Cardiac septum (tissue), 1 donor: Measurements from ENCODE around the gene UPF3A. TPM values are rescaled to one million over a fixed set of nuclear protein-coding genes. Genes with fewer than 3 reads are reported as not detected.
"Not testable (repeated sequence)": the region's sequence is repeated elsewhere in the genome, so short reads cannot be mapped to it uniquely, and the experiment has no call there.

ENCODE experiments used
- DNase-seq: peaks from one replicate; pipeline ENCODE4 v3.0.0-alpha.2; 2020; ENCODE audit warnings: low spot score
- intact Hi-C: fragments of 100-400 bp; cut with DNase I; formaldehyde crosslinking; loops from one replicate; pipeline ENCODE4 v1.14.0; 2022
- microRNA-seq: library from miRNA; unstranded; fragments of <30 nt; microRNA quantifications from one replicate; pipeline ENCODE4 v1.2.0, GENCODE V29; 2020
- total RNA-seq: library from RNA; stranded (reverse); fragmentation: NEBNext Ultra II Directional; extraction: Animal tissue kit (Norgen Biotek cat#: 25700); gene quantifications from one replicate; pipeline ENCODE4 v1.2.1, GENCODE V29; 2021
- donor health status: DM: no; HTN: no; CAD: no.

Gene UPF3A
- total RNA-seq, 1 donor from 2014 or later = 28.8 TPM

DNA sequence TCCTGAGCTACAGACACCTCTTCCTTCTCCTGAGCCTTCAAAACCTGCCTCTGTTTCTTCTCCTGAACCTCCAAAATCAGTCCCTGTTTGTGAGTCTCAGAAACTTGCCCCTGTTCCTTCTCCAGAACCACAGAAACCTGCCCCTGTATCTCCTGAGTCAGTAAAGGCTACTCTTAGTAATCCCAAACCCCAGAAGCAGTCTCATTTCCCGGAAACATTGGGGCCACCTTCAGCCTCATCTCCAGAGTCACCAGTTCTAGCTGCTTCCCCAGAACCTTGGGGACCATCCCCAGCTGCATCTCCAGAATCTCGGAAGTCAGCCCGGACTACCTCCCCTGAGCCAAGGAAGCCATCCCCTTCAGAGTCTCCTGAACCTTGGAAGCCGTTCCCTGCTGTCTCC lies 42.9 kb downstream of the UPF3A start:
- intact Hi-C loops = no loop called here

GRCh38 chr13:114325729-114326128 lies 44.3 kb downstream of the UPF3A start:
- intact Hi-C loops = no loop called here
- DNase-seq = no peak

More for the DNA sequence above, 42.9 kb downstream of the UPF3A start:
- no peak for DNase-seq

GRCh38 chr13:114328034-114328433 lies 46.6 kb downstream of the UPF3A start:
- intact Hi-C loops = no loop called here
- DNase-seq = no peak

GRCh38 chr13:114328595-114328994 lies 47.2 kb downstream of the UPF3A start:
- intact Hi-C loops = no loop called here

DNA sequence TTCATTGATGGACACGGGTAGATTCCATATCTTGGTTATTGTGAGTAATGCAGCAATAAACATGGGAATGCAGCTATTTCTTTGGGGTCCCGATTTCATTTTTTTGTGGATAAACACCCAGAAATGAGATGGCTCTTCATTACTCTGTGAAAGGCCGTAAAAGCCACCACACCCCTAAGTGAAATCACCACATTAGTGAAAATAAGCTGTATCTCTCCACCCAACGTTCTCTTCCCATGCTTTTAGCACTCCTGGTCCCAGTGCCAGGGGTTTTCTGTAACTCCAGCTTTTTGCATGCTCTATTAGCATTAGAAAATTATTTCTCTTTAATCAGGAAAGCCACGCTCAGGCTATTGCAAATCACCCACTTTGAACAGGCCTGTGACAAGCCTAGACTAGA lies 48.7 kb downstream of the UPF3A start:
- intact Hi-C loops = no loop called here
- DNase-seq = no peak

More at GRCh38 chr13:114328595-114328994, 47.2 kb downstream of the UPF3A start:
- no peak for DNase-seq

DNA sequence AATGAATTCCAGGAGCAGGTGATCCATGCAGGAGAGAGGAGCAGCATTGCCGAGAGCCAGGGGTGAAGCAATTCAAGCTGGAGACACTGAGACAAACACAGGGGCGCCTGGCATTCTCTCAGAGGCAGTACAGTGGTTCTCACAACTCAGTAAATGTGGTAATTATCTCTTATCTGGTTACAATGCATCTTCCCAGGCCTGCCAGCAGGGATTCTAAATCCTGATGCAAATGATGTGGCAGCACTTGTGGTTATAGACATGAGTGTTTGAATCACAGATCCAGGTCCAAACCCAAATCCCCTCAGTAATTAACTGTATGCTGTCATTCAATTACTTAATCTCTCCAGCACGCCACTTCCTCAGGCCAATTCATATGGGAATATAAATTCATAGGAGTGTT lies 52.5 kb downstream of the UPF3A start:
- DNase-seq, intact Hi-C loops: not testable (repeated sequence)

DNA sequence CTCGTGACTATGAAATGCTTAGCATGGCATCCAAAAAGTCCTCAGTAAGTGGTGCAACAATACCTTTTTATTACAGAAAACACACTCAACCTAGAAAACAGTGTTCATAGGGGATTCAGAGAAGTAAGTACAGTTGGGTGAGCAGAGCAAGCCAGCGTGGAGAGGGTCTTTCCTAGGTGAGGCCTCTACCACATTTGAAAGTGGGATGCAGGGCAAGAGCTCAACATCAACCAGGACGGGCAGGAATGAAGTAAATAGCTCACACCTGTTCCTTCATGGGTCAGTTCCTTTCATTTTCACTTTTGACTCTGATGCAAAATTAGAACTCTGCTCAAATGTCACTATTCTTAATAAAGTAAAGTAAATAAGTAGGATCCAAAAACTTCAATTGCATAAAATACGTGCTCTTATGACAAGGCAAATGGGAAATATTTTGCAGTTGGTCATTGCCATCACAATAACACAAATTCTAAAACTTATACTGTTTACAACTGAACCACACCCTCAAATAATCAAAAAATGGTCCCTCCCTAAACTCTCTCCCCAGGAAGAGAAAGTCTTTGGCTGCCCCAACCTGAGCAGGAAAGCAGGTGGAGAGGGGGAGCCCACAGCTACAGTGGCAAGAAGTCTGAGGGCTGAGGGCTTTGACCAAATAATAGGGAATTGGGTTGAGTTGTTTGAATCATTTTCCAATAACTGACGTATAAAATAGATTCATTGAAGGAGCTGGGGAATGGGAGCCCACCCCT lies 53.1 kb downstream of the UPF3A start:
- intact Hi-C loops = no loop called here
- DNase-seq = no peak

- intact Hi-C loops, DNase-seq: not testable (repeated sequence)
Observed at GRCh38 chr13:114336457-114336856, 55.1 kb downstream of the UPF3A start.

DNA sequence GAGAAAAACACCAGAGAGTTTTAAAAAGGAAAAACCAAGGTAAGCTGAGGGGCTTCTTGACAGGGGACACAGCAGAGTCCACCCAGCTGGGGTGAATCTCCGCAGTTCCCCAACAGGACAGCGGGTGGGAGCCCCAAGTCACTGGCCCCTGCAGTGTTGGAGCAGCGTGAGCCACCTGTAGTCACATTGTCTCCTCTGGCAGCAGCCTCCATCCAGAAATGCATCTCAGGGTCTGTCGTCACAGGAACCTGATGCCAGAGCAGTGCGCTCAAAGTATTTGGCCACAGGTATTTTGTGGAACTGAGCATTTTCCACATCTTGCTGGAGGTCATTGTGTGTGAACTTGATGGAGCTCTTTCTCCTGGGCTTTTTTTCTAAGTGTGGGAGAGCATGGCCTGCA lies 57.6 kb downstream of the UPF3A start:
- DNase-seq = no peak
- intact Hi-C loops = no loop called here

DNA sequence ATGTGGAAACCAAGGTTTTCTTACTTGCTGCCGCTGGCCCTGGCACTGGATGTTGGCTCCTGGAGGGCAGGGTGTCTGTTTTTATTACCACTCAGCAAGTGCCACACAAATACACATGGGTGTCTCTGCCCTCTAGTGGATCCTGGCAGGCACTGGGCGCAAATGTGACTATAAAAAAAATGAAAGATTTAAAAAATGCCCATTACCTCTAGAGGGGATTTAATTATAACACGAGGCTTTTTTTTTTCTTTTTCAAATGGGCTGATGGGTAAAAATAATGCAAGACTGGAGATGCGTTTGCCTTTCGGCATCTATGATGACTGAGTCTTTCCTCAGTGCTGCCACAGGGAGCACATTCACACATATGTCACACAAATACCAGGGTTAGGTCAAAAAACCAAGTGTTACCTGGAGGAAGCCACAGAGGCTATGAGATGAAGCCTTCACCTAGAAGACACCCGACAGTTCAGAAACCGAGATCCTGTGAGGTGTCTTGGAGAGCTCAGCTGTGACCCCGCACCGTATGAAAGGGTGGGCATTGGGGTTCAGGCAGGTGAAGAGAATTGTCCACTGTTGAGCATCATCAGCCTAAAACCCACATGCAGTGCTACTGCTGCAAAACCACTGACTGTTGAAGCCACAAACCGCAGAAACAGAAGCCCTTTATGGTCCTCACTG lies 58.6 kb downstream of the UPF3A start:
- DNase-seq = no peak
- intact Hi-C loops = no loop called here

DNA sequence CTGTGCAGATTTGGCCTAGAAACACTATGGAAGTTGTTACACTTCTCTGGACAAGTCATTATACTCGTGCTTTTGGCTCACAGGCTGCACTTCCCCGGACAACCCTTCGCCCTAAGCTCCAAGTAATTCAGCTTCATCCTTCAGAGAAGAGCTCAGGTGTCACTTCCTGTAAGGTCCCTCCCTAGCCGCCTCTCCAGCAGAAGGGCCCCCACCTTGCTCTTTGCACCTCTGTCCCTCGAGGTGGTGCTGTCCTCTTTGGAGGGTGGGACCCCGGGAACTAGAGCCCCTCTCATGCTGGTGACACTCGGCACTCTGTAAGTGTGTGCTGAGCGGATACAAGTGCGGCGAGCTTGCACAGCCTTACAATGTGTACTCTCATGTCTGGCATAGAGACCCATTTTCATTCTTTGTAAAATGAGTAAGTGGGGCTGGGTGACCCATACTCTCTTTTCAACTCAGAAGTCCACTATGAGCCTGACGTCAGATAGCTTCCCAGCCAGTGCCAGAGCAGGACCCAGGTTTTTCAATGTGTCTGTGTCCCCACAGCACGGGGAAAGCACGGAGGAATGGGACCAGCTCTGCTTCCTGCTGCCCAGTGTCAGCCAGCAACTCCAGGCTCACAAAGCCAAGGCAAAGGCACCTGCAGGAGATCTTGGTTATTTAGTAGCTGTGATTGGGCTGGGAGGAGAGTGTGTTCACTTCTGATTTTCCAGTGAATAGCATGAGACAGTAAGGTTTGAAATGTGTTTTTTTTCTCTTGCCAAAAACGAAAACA lies 59.8 kb downstream of the UPF3A start:
- no peak for DNase-seq
- intact Hi-C loops = no loop called here

GRCh38 chr13:114347256-114347655 lies 65.9 kb downstream of the UPF3A start:
- DNase-seq, intact Hi-C loops: not testable (repeated sequence)

DNA sequence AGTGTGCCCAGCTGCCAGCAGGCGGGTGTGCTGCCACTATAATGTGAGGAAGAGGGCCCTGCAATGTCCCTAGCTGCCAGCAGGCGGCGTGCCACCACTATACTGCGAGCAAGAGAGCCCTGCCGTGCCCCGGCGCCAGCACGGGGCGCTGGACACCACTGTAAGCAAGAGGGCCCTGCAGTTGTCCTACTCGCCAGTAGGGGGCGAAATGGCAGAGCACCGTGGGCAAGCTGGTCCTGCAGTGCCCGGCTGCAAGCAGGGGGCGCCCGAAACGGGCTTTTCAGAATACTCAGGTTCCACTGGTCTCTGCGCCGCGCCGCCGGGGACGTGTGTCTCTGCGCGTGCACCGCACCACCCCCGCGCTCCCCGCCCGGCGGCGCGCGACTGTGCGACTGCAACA lies 71.4 kb downstream of the UPF3A start:
- intact Hi-C loops, DNase-seq: not testable (repeated sequence)

DNA sequence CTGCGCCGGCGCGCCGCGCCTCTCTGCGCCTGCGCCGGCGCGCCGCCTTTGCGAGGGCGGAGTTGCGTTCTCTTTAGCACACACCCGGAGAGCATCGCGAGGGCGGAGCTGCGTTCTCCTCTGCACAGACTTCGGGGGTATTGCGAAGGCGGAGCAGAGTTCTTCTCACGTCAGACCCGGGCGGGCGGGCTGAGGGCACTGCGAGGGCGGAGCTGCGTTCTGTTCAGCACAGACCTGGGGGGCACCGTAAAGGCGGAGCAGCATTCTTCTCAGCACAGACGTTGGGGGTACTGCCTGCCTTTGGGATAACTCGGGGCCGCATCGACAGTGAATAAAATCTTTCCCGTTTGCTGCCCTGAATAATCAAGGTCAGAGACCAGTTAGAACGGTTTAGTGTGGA lies 72.0 kb downstream of the UPF3A start:
- DNase-seq, intact Hi-C loops: not testable (repeated sequence)

Small RNAs within 50 kb of the gene (microRNA-seq; reads per million reads assigned to microRNA genes)
- gene MIR4502 (not detected), gene MIR548AR (not detected)

Other genes starting within 250 kb of the UPF3A start
- gene RASA3, start 149.0 kb upstream of the UPF3A start, total RNA-seq = 9.7 TPM
- not detected for gene CFAP97D2, start 102.3 kb upstream of the UPF3A start, total RNA-seq
- gene CDC16, start 46.7 kb upstream of the UPF3A start, total RNA-seq = 32.0 TPM
- 11.2 TPM for gene CHAMP1, start 32.9 kb downstream of the UPF3A start, total RNA-seq